ENCODE data around the gene LBP.
"Not testable (repeated sequence)": the region's sequence is repeated elsewhere in the genome, so short reads cannot be mapped to it uniquely, and the experiment has no call there.

Gene LBP

DNA sequence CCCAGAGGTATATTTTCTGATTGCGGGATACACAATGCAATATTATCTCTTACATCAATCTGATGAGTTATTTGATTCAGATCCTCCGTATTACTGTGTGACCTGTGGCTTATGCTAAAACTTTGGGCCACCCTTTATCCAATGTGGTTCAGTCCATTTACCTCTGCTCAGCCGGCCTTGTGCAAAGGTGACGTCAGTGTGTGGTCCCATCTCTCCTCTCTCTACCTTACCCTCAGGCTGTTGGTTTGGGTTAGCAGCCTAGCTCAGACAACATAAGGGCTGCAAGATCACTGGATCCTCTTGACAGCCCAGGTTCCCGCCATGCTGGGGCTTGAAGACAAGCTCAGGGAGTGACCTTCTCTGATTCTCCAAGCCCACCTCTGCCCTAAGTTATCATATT, 55.8 kb downstream of the LBP start:
- DNase-seq, result no peak

DNA sequence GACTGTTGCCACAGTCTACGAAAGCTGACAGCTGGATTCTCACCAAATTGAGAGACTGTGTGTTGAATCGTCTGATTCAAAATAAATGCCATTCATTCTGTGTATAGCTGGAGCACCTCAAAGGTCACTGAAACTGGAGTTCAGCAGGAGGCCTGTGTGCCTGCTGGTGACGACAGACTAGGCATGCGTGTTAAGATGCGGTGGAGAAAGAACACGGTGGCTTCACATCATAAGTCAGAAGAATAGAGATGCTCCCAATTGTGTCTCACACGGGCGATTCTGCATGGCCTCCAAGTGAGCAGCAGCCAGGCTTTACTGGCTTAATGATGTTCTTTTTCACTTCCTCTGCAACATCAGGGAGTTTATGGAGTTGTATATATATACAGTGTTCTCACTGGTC, 56.5 kb downstream of the LBP start:
- no peak for DNase-seq

DNA sequence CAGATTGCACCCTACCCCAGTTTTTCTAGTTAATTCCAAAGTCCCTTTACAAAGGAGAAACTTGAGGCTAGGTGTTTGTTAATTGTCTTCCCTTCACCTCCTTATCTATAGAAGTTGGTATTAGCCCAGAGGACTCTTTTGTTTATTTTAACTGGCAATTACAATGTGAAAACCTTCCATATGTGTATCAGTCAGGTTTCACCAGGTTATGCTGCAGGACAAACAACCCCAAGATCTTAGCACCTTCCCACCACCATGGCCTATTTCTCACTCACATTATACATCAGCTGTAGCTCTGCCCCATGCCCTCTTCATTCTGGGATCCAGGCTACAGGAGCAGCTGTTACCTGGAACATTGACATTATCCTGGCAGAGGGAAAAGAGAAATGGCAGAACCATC, 57.7 kb downstream of the LBP start:
- DNase-seq, result no peak

DNA sequence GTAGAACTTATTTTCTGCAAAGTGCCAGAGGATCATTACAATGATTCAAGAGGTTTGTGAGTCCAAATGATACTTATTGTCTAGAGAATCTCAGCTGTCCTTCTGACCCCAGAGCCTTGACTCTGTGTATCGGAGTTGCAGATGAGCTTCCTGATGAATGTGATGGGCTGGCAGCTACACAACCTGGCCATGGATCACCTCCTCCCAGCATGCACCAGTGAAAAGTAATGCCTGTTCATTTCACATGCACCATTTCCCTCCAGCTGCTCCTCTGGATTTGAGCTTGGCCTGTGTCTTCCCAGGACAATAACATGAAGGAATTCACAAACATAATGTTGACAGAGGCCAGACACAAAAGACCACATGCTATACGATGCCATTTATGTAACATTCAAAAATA, 58.9 kb downstream of the LBP start:
- no peak for DNase-seq

DNA sequence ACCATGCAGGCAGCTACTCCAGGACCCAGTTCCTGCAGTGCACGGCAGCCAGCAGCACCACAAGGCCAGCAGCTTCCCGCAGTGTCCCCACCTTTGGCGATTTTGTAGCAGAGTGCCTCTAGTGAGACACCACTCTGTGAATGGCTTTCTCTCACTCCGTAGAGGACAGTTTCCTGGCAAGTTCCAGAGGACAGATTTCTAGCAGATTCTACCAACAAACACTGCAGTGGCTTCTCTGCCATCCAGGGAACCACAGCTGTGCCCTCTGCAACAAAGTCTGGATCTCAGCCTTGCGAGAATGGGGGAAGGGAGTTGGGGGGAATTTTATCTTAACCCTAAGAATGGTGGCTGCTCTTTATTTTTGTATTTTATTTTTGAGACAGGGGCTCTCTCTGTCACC, 60.2 kb downstream of the LBP start:
- no peak for DNase-seq

DNA sequence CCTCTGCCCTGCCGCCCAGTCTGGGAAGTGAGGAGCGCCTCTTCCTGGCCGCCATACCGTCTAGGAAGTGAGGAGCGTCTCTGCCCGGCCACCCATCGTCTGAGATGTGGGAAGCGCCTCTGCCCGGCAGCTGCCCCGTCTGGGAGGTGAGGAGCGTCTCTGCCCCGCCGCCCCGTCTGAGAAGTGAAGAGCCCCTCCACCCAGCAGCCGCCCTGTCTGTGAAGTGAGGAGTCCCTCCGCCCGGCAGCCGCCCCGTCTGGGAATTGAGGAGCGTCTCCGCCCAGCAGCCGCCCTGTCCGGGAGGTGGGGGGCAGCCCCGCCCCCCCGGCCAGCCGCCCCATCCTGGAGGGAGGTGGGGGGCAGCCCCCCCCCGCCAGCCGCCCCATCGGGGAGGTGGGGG, 61.0 kb downstream of the LBP start:
- DNase-seq, result no peak

DNA sequence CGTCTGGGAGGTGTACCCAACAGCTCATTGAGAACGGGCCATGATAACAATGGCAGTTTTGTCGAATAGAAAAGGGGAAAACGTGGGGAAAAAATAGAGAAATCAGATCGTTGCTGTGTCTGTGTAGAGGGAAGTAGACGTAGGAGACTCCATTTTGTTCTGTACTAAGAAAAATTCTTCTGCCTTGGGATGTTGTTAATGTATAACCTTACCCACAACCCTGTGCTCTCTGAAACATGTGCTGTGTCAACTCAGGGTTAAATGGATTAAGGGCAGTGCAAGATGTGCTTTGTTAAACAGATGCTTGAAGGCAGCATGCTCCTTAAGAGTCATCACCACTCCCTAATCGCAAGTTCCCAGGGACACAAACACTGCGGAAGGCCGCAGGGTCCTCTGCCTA, 61.5 kb downstream of the LBP start:
- not testable (repeated sequence) for DNase-seq

DNA sequence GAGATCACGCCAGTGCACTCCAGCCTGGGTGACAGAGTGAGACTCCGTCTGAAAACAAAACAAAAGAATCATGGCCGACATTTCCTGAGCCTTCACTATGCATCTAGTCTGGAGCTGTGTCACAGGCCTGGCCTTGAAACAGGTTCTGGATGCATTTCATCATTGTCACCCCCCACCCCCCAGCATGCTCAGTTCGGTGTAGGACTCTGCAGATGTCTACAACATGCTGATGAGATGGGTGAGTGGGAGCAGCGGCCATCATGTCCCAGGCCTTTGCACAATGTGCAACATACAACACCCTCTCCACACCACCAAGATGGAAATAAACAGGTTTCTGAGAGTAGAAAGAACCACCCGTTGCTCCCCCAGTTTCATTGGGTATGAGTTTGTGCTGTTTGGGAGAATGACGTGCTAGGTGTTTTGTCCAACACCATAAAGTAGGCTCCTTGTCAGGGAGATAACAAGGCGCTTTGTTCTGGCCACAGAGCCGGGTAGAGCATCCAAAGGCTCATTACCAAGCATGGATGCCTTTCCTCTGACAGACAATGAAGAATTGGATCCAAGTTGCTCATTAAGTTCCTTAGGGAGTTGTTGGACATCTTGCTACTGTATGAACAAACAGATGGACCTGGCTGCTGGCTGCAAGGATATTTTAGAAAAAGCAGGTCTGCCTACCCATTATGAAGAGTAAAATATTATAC, 66.7 kb downstream of the LBP start:
- no peak for DNase-seq

DNA sequence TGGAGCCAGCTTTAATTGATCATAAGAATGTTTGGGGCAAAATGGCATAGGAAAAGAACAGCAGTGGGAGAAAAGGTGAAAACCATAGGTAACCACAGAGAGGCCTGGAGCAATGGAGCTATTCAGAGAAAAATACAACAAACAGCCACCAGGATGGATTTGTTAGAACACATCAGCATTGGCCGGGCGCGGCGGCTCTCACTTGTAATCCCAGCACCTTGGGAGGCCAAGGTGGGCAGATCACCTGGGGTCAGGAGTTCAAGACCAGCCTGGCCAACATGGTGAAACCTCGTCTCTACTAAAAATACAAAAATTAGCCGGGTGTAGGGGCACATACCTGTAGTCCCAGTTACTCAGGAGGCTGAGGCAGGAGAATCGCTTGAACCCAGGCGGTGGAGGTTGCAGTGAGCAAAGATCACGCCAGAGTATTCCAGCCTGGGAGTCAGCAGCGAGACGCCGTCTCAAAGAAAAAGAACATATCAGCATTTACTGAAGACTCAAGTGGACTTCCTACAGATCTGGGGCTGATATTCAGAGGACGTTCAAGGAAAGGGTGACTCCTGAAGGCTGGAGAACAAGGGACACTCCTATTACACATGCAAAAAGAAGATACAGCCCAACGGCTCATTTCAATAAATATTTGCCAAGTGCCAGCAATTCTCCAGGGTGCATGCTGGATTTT, 68.6 kb downstream of the LBP start:
- DNase-seq, result no peak

DNA sequence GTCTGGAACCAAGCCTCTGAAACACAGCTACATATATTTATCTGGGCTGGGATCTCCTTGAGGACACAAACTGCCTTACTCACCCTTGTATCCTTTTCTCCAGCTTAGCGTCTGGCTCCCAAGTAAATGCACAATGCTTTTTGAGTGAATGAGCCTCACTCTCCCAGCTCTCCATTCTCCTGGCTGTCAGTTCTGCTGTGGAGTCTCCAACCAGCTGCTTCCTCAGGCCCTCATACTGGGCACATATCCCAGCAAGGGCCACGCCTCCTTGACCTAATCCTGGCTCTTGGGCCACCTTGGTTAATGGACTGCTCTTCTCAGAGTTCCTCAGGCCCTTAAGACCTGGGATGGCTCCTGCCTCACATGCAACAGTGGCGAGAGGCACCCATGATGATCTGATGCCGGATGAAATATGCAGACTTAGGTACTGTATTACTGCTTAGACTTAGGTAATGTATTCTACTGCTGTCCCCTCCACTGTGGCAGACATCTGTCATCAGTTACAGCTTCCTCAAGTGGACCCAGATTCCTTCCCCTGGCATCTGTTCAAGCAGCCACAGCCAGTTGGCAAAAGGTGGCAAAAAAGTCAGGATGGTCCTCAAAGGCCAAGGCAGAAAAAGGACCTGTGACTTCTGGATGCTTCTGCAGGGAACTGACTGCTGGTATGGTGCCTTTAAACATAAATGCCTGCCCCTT, 72.4 kb downstream of the LBP start:
- DNase-seq, result no peak

DNA sequence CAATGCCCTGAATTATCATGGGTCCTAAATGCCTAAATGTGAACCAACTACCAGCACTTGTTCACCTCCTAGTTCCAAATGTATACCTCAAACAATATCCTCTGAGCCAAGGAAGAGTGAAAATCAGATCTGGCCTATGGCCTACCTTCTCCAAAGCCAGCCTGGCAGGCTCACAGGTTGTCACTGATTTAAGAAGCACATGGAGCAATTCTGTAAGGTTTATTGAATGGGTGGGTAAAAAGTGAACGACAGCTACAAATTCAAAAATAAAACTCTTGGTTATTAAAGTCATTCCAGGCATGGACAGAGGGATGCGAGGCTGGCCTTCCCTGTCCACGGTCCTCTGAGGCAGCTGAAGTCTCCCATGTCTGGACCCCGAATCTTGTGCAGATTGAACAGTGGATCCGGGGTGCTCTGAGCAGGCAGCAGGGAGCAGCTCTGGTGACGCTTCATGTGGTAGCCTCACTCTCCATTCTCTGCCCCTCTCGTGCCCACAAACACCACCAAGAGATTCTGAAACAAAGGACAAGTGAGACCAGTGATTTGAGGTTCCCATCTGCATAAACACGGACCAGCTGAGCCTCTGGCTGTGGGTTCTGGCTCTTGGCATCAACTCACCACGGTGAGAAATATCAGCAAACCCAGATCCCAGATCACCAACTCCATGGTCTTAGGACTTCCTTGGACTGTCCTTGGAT, 74.3 kb downstream of the LBP start:
- DNase-seq, result no peak

DNA sequence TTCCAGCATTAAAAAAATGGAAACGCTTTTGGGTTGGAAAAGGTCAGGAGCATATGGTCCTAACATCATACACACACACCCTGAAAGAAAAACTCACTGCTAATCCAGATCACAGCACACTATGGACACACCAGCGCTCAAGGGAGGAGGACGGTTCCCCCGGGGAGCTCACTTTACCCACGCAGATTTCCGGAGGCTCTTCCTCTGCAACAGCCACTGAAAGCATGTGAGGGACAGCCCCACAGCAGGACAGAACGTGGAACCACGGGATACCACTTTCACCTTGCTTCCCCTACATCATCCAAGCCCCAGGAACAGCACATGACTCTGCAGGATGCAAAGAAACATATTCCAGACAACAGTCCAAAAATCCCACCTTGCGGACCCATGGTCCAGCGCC, 75.6 kb downstream of the LBP start:
- DNase-seq, result no peak

DNA sequence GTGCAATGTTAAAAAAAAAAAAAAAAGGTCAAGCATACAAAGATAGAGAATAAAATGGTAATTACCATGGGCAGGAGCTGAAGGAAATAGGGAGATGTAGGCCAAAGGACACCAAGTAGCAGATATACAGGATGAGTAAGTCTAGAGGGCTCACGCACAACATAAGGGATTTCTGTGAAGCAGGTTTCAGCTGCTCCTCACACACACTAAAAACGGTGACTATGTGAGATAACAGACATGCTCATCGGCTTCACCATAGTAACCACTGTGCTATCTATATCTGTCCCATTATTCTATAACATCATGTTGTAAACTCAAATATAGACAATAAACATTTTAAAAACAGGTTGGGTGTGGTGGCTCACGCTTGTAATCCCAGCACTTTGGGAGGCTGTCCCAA, 77.3 kb downstream of the LBP start:
- DNase-seq, result no peak

DNA sequence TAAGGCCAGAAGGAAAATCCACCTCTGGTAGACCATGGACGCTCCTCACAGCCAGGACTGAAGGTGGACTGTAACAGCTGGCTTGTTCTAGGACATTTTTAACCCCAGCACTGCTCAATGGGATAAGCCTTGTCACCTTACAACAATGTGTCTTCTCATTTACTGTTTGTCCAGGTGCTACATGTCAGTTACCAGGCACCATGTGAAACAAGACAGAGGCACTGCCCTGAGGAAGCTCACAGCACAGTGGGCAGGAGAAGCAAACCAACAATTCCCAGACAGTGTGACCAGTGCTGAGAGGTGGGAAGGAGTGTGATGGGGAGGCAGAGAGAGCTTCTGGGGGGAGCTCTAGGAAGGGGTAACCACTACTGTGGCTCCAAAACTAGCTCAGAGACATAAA, 78.1 kb downstream of the LBP start:
- no peak for DNase-seq

DNA sequence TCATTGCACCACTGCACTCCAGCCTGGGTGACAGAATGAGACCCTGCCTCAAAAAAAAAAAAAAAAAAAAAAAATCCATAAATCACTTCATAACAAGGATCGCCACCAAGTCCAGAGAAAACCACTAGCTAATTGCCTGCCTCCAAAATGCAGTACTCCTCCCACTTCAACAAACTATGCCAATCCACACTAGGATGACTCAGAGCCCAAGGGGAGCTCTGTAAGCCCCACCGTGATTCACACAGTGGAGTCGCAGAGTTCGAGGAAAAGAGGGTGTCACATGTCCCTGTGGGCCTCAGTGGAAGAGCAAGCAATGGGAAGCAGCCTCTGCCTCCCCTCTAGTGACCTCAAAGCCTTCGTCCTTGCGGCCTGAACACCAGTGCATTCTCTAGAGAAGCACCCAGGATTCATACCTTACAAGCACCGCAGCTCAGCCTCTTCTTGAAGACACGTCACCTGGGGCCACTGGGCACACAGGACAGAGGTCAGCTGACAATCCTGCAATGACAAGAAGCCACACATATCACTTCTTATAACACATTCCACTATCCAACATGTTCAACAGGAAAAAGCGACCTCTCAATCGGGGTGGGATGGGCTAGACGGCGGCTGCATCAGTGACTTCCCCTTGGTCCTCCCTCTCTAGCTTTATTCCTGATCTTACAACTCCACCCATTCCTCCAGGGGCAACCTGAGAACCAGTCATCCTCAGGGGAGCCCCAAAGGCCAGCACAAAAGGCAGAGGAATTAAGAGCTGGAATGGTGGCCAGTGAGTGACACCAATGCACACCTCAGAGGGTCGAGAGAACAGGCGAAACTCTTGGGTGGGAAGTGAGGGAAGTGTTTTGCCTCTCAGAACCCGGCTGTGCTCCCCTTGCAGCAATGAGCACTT, 80.0 kb downstream of the LBP start:
- DNase-seq, result no peak
